GM18870 (cell line): ENCODE data around the gene CD248.
A peak's percentile ranks its signal among the peaks of the same experiment; 100 is the strongest.

Source experiments
- ATAC-seq: cut with Tn5 transposase; IDR thresholded peaks from one replicate; pipeline ENCODE4 v1.9.1; 2021; ENCODE audit warnings: moderate library complexity; ENCODE audit not compliant: unreplicated experiment

The CD248 gene

DNA sequence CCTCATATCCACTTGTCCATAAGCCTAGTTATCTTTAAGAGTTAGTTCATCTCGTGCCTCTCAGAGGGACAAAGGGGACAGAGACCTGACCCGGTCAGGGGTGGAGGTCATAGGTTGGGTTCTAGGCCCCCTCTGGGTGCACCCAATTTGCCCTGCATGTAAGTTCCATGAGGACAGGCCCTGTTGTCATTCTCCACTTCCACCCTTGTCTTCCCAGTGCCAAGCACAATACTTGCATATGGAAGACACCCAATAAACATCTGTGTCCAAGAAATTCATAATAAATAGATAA, 26.6 kb downstream of the CD248 start:
- no peak for ATAC-seq

DNA sequence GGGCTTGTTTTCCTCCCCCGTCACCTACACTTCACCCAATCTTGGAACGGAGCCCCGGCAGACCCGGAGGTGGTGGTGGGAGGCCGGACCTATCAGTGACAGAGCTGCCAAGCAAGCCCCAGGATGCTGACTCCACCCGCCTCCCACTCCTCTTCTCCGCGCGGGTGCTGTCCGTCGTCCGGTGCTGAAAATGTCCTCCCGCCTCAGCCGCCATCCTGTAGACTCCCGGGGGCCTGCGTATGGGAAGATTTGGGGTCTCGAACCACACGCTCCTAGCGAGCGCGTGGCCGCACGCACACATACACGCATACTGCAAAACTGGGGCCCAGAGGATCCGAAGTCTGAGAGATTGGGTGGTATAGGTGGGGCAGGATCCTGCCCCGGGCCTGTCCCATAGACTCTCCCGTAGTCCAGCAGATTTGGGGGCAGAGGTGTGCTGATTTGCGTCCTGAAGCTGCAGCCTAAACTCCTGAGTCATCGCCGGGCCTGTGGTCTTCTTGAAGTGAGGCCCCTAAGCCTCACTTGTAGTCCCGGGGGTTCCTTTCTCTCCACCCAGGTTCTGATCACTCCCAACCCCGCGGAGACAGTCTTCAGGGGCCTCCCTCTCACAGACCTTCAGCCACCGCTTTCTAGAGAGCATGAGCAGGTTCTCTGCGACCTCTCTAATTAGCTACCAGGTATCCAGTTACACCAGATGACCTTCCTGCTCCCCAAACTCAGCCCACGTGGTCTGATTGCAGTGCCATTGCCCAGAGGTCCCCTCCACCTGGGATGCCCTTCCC, 27.1 kb downstream of the CD248 start:
- peak; percentile 15 for ATAC-seq

DNA sequence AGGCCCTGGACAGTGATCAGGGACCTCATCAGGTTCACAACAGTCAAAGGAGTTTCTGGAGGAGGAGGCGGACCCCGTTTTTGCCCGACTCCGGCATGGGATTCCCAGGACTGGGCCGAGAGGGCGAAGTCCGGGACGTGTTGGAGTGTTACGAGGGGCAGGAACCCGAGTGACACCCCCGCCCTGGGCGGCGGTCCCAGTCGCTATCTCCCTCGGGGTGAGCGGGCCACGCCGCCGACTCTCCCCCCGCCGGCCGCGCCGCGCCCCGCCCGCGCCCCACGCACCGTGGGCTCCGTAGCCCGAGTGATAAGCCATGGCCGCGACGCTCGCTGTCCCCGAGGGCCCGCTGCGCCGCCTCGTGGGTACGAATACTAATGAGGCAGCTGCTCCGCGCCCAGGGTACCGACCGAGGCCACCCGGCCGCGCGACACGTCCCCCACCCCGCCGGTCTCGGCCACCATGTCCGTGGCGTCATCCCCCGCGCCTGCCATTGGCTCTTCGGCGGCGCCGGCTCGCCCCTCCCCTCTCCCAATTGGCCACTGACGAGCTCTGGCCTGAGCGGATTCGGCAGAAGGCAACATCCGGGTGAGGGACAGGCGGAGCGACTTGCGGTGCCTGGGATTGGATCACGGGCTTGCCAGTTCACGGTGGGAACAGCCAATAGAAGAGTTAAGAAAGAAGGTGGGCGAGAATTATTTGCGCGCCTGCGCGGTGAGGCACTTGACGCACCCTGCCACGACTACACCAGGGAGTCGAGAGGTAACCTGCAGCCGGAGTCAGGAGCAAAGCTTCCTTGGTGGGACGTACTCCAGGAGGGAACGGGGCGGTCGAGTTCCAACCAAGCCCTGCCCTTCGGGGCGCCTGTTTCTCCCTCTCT, 27.9 kb downstream of the CD248 start, which contains the start of gene YIF1A:
TSS of gene YIF1A (minus strand) at position 473 of the 877 bp plus-strand sequence. CDS start at position 315, 158 bp downstream.
- peak; percentile 89 for ATAC-seq

DNA sequence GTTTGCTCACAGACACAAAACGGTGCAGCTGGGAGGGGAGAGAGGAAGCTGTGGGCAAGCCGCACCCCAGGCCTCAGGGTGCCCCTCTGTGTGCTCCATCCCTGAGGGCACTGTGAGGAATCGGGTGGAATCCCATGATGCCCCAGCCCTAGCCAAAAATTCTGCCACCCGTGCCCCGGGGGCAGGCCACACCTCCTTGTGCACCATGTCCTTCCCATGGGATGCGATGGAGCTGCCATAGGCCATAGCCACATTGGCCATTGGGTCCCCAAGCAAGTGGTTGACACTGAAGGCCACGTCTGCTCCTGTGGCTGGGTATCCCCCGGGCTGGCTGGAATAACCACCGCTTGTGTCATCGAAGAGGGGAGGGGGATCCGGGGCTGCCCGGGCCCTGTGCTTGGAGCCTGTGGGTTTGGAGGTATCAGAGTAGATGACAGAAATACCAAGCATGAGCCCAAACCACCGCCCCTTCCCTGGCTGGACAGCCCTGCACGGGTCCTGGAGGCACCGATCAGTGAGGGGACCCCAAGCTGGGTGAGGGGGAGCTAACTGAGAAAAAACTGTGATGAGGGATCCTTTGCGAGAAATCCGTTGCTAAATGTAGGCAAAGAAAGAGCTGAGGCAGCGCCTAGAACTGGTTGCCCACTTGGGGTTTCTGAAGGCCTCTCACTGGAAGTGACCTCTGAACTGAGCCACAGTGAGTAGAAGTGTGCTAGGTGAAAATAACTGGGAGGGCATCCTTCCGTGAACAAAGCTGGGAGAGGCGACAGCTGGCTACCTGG, 28.8 kb downstream of the CD248 start:
- no peak for ATAC-seq

DNA sequence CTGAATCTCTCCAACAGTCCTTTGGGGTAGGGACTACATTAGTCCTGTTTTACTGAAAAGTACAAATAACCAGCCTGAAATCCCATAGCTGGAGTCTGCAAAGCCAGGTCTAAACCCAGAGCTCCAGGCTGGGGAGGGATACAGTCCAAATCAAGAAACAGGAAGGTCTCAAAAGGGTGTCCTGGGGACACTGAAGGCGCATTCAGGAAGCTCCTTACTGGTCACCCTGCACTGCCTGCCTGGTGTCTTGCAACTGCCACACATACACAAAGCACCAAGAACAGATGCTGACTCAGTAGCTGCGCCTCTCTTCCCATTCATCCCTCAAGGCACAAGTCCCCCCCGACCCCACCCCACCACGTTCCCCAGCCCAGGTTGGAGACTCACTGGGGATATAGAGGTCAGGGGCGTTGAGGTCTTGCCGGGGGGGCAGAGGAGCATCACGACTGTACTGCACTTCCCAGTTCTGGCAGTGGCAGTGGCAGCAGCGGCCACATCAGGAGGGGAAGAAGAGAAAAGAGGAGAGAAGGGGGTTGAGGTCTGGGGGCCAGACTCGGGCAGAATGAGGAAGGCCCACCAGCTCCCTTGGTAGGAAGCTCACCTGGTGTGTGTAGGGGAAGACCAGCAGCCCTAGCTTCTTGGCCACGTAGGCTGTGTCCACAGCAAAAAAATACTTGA, 29.5 kb downstream of the CD248 start:
- no peak for ATAC-seq

DNA sequence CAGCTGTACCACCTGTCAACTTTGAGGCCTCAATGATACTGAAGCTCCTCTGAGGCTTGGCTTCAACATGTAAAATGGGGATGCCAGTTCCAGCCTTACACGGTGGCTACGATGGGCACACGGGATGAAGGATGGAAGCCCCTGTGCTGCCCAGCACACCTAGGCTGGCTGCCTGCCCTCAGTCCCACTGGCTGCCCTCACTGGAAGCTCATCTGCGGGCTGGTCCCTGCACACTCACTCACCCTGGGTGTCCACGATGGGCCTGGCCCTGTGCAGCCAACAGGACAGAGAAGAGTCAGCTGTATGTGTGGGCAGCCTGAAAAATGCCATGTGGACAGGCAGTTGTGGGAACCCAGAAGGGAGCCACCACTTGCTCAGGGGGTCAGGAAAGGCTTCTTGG, 30.1 kb downstream of the CD248 start:
- no peak for ATAC-seq

DNA sequence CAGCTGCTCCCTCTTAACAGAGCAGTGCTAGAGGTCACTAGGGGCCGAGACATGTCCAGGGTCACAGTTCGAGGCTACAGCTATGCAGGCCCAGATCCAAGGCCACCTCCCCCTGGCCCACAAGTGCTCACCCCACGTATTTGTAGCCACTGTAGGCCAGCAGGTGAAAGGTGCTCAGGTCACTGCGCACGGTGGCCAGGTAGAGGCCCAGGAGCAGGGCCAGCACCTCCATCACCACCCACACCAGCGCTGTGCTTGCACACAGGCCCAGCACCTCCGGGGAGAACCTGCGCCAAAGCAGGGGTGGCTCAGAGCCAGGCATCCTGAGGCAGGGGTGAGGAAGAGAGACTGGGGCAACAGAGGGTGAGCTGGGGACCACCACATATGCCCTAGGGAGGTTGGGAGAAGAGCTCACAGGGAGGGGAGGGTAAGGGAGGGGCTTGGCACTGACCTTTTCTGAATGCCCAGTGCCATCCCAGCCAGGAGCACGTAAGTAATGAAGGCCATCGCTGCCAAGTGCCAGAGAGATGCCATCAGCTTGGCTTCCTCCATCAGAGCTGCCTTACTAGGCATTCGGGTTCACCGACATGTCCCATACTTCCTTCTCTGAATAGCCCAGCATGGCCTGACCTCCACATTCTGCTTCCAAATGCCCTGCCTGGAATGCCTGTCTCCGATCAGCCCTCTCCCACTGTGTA, 31.4 kb downstream of the CD248 start:
- ATAC-seq = no peak

DNA sequence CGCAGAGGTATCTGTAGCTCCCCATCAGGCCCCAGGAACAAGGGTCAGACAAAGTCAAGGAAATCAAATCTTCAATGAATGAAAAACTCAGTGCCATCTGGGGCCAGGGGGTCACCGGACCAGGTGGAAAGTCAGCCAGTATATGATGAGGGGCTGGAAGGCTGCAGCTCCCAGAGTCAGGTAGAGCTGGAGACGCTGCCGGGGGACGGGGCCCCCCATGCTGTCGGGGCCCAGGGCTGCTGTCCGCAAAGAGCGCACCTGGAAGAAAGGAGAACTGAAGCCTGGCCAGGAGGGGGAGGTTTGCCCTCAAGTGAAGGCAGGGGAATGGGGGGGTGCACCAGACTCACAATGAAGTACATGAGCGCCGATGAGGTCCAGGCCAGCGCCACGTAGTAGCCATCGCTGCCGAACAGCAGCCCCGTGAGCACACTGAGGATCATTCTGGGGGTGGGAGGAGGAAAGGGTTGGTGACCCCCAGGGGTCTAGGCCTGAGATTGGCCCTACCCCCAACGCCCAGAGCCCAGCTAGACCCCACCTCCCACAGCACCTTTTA, 32.2 kb downstream of the CD248 start:
- no peak for ATAC-seq

DNA sequence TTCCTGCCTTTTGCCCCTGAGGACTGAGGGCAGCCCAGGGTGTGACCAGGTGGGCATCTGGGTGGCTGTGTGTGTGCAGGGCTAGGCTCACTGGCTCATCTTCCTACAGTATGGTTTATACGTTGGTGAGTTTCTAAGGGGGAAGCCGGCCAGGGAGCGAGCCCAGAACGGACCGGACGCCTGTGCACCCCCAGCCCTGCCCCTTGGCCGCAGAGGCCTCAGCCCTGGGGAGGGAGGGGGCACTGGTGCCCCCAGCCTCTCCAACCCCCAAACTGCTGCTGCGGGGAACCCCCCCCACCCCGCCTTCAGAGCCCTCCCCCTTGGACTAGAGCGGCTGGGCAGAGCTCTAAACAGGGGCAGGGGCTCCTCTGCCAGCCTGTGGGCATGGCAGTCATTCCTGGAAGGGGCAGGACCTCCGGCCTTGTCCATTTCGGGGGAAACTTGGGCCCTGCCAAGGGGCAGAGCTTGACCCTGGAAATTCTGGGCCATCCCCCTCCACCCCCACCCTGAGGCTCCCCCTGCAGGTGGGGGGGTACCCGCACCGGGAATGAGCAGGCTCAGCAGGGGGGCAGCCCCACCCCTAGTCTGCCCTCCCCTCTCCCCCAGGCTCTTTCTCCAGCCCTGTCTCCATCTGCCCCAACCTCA, 33.3 kb downstream of the CD248 start:
- ATAC-seq = no peak

DNA sequence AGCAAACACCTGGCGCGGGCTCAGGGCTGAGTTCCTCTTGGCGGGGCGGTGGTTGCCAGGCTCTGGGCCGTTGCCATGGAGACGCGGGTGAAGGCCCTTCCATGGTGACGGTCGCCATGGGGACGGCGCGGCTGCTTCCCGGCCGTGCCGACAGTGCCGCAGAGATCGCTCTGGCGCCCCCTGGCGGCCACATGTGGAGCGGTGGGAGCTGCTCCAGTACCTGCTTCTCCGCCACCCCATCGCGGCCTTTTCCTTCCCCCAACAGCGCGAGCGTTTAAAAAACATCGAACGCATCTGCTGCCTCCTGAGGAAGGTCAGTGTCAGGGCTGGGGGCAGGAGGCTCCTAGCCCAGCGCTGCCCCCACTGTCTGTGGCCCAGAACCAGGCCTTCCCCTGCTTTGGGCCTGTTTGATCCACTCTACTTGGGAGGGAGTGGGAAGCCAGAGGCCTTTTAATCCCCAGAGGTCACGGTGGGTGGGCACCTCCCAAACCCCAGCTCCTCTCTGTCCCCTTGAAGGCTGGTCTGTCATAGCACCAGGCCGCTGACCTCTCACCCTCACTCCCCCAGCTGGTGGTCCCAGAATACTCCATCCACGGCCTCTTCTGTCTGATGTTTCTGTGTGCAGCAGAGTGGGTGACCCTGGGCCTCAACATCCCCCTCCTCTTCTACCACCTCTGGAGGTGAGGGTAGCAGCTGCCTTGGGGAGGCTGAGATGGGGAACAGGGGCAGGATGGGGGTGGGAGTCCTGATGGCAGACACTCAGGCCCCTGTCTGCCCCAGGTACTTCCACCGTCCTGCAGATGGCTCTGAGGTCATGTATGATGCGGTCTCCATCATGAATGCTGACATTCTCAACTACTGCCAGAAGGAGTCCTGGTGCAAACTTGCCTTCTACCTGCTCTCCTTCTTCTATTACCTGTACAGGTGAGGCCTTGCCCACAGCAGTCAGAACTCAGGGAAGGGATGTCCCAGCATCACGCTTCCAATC, 34.1 kb downstream of the CD248 start:
- peak; percentile 67 for ATAC-seq

DNA sequence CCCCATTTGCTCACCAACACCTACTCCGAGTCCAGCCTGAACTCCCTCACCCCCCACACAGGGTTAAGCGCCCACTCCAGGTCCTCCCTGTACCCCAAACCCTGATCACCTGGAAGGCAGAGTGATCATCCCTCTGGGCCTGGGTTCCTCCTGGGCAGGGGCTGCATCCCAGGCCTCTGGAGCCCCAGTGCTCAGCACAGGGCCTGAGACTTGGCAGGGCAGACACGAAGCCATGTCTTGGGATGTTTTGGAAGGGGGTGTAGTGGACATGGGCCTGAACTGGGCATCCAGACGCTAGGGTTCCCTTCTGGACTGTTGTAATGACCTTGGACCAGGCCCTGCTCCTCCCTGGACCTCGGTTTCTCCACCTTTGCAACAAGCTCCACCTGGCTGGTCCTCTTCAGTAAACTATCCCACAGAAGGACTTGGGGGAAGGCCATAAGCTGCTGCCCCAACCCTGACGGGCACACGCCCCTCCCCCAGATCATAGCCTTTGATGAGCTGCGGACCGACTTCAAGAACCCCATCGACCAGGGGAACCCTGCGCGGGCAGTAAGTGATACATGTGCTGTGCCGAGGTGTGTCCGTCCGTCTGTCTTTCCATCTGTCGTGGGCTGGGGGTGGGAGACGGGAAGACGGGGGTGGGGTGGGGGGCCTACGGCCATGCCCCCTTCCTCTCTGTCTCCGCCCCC, 34.9 kb downstream of the CD248 start:
- no peak for ATAC-seq

DNA sequence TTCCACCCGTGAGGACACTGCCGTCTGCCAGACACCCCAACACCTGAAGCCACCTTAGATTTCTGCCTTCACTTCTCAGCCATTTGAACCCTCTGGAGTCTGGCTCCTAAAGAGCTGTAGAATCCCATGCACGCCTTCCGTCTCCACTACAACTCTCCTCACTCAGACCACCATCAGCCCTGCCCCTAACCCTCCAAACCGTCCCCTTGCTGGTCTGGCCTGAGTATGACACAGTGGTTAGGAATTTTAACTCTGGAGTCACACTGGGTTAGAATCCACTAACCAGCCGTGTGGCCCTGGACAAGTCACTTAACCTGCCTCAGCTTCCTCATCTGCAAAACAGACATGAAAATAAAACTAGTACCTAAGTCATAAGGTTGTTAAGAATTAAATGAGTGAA, 35.8 kb downstream of the CD248 start:
- no peak for ATAC-seq

DNA sequence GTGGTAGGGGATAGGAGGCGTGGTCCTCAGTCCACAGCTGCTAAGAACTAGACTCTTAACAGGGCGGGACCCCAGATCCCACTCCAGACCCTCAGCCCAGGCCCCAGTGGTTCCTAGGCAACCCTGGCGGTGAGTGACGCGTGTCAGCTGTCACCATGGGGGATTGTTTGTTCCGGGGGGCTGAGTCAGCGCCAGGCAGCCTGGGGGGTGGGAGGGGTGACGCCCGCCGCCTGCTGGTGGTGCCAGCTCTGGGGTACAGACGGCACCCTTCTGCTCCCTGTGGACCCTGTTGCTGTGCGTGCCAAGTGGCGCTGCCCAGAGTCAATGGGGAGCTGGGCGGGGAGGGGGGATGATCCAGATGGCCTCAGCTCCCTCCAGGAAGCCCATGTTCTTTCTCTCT, 36.4 kb downstream of the CD248 start:
- no peak for ATAC-seq

DNA sequence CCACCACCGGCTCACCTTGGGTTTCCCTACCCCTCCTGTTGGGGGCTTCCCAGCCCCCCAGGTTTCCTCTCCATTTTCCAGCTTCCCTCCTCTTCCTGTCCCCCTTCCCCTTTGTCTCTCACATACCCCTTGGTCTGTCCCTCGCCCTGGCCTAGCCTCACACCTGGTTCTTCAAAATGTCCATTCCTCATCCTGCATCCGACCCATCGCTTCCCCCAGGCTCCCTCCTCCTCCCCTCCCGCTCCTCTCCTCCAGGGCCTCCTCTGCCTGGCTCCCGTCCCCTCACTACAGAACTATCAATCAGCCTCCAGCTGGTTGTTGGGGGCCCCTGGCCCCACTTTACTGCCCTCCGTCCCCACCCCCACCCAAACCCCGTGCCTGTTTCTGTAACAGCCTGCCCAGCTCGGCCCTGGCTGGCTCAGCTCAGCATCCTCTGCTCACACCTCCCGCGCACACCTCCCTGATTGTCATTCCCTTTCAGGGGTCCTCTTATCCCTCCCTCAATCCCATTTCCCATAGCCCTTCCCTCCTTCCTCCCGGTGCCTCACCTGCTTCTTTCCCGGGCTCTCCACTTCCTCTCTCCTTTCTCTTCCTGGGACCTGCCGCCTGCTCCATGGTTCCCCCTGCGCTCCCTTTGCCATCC, 37.6 kb downstream of the CD248 start:
- no peak for ATAC-seq

DNA sequence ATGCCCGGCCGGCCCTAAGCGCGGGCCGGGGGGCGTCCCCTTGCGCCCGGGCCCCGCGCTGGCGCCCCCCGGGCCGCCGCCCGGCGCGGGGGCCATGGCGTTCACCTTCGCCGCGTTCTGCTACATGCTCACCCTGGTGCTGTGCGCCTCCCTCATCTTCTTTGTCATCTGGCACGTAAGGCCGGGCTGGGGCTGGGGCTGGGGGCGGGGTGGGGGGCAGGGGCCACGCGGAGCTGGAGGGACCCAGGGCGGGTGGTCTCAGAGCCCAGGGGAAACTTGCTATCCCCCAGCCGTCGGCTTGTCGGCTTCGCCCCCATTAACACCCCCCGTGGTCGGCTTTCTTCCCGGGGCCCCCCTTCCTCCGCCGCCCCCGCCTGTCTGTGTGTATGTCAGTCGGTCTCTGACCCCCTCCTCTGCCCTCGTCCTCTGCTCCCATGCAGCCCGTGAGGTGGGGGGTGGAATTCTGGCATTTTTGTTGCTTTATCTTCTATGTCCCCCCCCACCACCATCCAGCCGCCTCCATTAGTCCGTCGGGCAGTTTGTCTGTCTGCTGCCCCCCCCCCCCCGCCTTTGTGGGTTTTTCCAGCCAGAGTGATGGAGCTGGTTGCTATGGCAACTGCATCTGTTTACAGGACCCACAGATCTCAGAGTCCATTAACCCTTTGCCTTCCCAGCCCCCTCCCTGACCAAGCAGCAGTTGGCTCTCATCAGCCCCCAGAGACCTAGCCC, 38.3 kb downstream of the CD248 start:
- no peak for ATAC-seq

DNA sequence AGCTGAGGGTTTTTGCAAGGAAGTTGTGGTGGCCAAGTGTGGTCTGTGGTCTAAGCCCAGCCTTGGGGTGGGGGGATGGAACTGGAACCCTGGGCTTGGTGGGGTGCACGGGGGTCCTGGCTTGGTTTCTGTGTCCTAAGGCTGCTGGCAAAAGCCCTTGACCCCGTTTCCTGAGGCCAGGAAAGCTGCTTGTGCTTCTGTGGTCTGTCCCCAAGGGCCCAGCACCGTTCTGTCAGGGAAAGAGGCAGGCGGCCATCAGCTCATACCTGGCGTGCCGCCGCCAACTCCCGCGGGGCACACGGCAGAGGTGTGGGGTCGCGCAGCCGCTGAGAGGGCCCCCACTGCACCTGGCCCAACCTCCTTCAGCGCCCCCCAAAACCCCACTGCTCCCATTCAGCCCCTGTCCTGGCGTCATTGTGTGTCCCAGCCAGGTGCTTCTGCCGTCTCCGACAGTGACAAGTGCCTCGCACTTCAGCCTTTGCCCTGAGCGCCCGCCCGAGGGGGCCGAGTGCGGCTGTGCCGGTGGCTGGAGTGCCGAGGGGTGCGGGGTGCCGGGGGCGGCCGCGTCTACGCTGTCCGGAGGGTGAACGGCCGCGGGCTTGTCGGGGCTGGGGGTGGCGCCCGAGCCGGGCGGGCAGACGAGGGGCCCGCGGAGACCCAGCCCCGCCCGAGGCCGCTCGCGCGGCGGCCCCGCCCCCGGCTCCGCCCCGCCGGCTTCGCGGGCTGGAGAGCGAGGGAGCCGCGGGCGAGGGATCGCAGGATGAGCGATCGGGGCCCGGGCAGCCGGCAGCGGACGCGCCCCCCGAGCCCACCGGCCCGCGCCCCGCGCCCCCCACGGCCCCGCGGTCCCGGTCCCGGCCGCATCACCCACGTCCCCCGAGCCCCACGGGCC, 39.1 kb downstream of the CD248 start, which contains the start of gene CNIH2:
TSS of gene CNIH2 (plus strand) at position 705 of the 892 bp plus-strand sequence. CDS start 282 bp downstream, outside the sequence.
- no peak for ATAC-seq
